Measurements from ENCODE around the gene CTSK.

DNA sequence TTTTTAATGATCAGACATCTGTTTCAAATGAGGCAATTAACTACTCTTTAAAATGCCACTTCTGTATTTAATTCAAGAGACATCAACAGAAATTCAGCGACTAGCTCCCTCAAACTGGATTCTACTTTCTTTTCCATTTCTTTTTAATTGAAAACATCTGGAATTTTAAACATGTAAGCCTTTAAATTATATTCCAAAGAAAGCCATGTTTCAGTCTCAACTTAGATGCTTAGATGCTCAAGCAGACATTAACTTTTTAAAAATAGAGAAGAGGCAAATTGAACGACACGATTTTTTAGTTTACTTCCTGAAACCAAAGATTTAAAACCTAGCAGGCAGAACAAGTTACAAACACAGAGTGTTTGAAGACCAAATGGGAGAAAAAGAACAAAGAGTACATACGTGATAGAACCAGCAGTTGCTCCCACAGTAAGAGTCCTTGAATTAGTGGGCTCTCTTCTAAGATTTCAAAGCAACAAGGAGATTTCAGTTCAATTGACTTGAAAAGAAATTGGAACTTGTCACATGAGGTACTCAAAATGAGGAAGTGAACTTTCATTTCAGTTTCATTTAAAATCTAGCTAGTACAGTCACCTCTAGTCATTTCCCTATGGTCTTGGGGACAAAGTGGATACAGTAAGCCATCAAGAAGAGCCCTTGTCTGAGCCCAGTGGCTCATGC is 42.6 kb downstream of the CTSK start, which contains the start of gene CTSS:
- TF ChIP-seq, protein P1, sequence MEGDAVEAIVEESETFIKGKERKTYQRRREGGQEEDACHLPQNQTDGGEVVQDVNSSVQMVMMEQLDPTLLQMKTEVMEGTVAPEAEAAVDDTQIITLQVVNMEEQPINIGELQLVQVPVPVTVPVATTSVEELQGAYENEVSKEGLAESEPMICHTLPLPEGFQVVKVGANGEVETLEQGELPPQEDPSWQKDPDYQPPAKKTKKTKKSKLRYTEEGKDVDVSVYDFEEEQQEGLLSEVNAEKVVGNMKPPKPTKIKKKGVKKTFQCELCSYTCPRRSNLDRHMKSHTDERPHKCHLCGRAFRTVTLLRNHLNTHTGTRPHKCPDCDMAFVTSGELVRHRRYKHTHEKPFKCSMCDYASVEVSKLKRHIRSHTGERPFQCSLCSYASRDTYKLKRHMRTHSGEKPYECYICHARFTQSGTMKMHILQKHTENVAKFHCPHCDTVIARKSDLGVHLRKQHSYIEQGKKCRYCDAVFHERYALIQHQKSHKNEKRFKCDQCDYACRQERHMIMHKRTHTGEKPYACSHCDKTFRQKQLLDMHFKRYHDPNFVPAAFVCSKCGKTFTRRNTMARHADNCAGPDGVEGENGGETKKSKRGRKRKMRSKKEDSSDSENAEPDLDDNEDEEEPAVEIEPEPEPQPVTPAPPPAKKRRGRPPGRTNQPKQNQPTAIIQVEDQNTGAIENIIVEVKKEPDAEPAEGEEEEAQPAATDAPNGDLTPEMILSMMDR (conservative IDR thresholded peaks at IDR 0.05 in 1 of 2, IDR thresholded peaks at IDR 0.05 in 1 of 2; ENCODE audit: extremely low read depth in 1 of 2, insufficient read depth in 1 of 2, low read depth in 1 of 2, low read length in 2 of 2): no peak
- TF ChIP-seq EZH2 (IDR thresholded peaks at IDR 0.05; ENCODE audit: borderline replicate concordance, low read length): no peak

All from mammary epithelial cell (primary cell).